ENCODE results near the gene SLC4A1AP. TPM values are rescaled to one million over a fixed set of nuclear protein-coding genes. Genes with fewer than 3 reads are reported as not detected.

Gene SLC4A1AP
- total and polyA plus RNA-seq, 2 experiments from 2014 or later, result 24.3 to 29.2 TPM

- no peak for TF ChIP-seq CREB1 (CRISPR knock-in tag; IDR thresholded peaks at IDR 0.05; ENCODE audit: low read depth)
- TF ChIP-seq CTCF (conservative IDR thresholded peaks at IDR 0.05; ENCODE audit: low read depth in 2 of 2), result no peak
- TF ChIP-seq POLR2AphosphoS5 (IDR thresholded peaks at IDR 0.05; ENCODE audit: low read depth), result no peak
Observed at GRCh38 chr2:27727257-27727656, 63.6 kb downstream of the SLC4A1AP start (continued).

GRCh38 chr2:27728081-27728858 is 64.6 kb downstream of the SLC4A1AP start:
- DNase-seq (ENCODE audit: low spot score) (no peak), ATAC-seq (no peak)
- Mint-ChIP-seq H3K9me3 (no peaks in the 10 kb centered on the region), H3K4me1 (peaks cover 31% of the 10 kb centered on the region), H3K27me3 (ENCODE audit: insufficient read depth, low read depth, poor library complexity) (peaks cover 4% of the 10 kb centered on the region), H3K4me3 (no peak overlapping the region), H3K27ac (no peak overlapping the region), H3K36me3 (ENCODE audit: low read depth) (no peaks in the 10 kb centered on the region)
- no peaks in the 10 kb centered on the region for H3K9me2 ChIP-seq (ENCODE audit: insufficient read depth)
- H3F3A ChIP-seq (replicated peaks; ENCODE audit: low read depth), result no peaks in the 10 kb centered on the region
- H3K79me2 ChIP-seq (replicated peaks; ENCODE audit: insufficient read depth), result no peaks in the 10 kb centered on the region
- peaks cover 17% of the 10 kb centered on the region for H3K4me1 ChIP-seq (ENCODE audit: insufficient read depth)
- H4K20me1 ChIP-seq (replicated peaks; ENCODE audit: insufficient read depth), result no peaks in the 10 kb centered on the region
- no peaks in the 10 kb centered on the region for H3K36me3 ChIP-seq (ENCODE audit: insufficient read depth)
- H3K27me3 ChIP-seq (ENCODE audit: insufficient read depth), result no peaks in the 10 kb centered on the region
- no peak overlapping the region for H3K27ac ChIP-seq (ENCODE audit: low read depth)
- no peak overlapping the region for H2AFZ ChIP-seq
- H3K4me3 ChIP-seq, result no peak overlapping the region
- no peak for TF ChIP-seq POLR2AphosphoS5 (IDR thresholded peaks at IDR 0.05; ENCODE audit: low read depth)
- TF ChIP-seq, protein P1, sequence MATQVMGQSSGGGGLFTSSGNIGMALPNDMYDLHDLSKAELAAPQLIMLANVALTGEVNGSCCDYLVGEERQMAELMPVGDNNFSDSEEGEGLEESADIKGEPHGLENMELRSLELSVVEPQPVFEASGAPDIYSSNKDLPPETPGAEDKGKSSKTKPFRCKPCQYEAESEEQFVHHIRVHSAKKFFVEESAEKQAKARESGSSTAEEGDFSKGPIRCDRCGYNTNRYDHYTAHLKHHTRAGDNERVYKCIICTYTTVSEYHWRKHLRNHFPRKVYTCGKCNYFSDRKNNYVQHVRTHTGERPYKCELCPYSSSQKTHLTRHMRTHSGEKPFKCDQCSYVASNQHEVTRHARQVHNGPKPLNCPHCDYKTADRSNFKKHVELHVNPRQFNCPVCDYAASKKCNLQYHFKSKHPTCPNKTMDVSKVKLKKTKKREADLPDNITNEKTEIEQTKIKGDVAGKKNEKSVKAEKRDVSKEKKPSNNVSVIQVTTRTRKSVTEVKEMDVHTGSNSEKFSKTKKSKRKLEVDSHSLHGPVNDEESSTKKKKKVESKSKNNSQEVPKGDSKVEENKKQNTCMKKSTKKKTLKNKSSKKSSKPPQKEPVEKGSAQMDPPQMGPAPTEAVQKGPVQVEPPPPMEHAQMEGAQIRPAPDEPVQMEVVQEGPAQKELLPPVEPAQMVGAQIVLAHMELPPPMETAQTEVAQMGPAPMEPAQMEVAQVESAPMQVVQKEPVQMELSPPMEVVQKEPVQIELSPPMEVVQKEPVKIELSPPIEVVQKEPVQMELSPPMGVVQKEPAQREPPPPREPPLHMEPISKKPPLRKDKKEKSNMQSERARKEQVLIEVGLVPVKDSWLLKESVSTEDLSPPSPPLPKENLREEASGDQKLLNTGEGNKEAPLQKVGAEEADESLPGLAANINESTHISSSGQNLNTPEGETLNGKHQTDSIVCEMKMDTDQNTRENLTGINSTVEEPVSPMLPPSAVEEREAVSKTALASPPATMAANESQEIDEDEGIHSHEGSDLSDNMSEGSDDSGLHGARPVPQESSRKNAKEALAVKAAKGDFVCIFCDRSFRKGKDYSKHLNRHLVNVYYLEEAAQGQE (IDR thresholded peaks at IDR 0.05; ENCODE audit: unreplicated experiment), result no peak
- no peak for TF ChIP-seq ZNF462 (CRISPR knock-in tag; IDR thresholded peaks at IDR 0.05)
- no peak overlapping the region for H3K4me2 ChIP-seq

All from GM23338 (cell line).